Activated CD8-positive, alpha-beta memory T cell treated with anti-CD3 and anti-CD28 coated beads, Interleukin-2, amount 10 ng/mL, durations not matched to agents 7 days and 5 days (primary cell): ENCODE results near the gene ACE. TPM values are rescaled to one million over a fixed set of nuclear protein-coding genes. Genes with fewer than 3 reads are reported as not detected.

ENCODE experiments used
- ATAC-seq: fragments of 150-1000 bp; cut with Tn5 transposase; one replicate; pipeline ENCODE4 v1.10.0; 2021; ENCODE audit warnings: moderate library complexity
- CTCF ChIA-PET: fragments of 350-600 bp; sonication (Branson Sonifier 250); formaldehyde crosslinking; loops from one replicate; lab custom pipeline; 2021; ENCODE audit warnings: antibody characterized with exemption; lab: Charles Lee
- DNase-seq: peaks from one replicate; pipeline ENCODE4 v3.0.0-alpha.2; 2020
- H3K27ac Mint-ChIP-seq: one replicate; pipeline ENCODE4 v1.8.0; 2021; ENCODE audit warnings: mild to moderate bottlenecking, mixed read lengths
- H3K27me3 Mint-ChIP-seq: one replicate; pipeline ENCODE4 v1.8.0; 2021; ENCODE audit warnings: mixed read lengths
- H3K36me3 Mint-ChIP-seq: one replicate; pipeline ENCODE4 v1.8.0; 2021; ENCODE audit warnings: mild to moderate bottlenecking, mixed read lengths
- H3K4me1 Mint-ChIP-seq: one replicate; pipeline ENCODE4 v1.8.0; 2021; ENCODE audit warnings: mixed read lengths
- H3K4me3 Mint-ChIP-seq: one replicate; pipeline ENCODE4 v1.8.0; 2021; ENCODE audit warnings: mild to moderate bottlenecking, moderate library complexity, mixed read lengths
- H3K9me3 Mint-ChIP-seq: one replicate; pipeline ENCODE4 v1.8.0; 2022; ENCODE audit warnings: low read depth, mixed read lengths
- total RNA-seq, 2 experiments: library from RNA; stranded (reverse); gene quantifications; one replicate each; pipeline ENCODE4 v1.2.3, GENCODE V29; 2021

Gene ACE
- total RNA-seq, 2 experiments from 2014 or later: 0.33 to 2.2 TPM

DNA sequence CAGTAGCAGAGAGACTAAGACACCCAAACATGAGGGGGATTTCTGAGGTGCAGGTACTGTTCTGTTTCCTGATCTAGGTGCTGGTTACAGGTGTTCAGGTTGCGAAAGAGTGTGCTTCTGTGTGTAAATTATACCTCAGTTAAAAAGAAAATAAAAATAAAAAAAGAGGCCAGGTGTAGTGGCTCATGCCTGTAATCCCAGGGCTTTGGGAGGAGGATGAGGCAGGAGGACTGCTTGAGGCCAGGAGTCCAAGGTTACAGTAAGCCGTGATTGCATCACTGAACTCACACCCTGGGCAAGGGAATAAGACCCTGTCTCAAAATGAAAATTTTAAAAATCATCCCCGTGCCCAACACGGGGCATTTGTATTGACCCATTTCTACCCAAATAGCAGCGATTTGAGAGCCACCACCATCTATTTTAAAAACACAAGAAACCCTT lies 70.2 kb downstream of the ACE start:
- DNase-seq (no peak), ATAC-seq (no peak)
- H3K4me3 Mint-ChIP-seq: no peak overlapping the region
- H3K9me3 Mint-ChIP-seq: no peaks in the 10 kb centered on the region
- H3K36me3 Mint-ChIP-seq: peaks cover 1% of the 10 kb centered on the region
- peaks cover 7% of the 10 kb centered on the region for H3K4me1 Mint-ChIP-seq
- no peak overlapping the region for H3K27ac Mint-ChIP-seq
- no peaks in the 10 kb centered on the region for H3K27me3 Mint-ChIP-seq
- CTCF ChIA-PET: no interaction called here

Other genes with a start within 250 kb of the ACE start
- gene CYB561, start 30.8 kb upstream of the ACE start, total RNA-seq: 10 to 100 TPM in 1 of 2 experiments, 1 to 10 TPM in 1; 2.2 to 13.6 TPM
- gene KCNH6, start 46.3 kb downstream of the ACE start, total RNA-seq: not detected
- gene DCAF7, start 73.4 kb downstream of the ACE start, total RNA-seq: 100 to 1,000 TPM; 129 to 139 TPM
- 10 to 100 TPM; 23.3 to 27.8 TPM for gene TACO1, start 123.8 kb downstream of the ACE start, total RNA-seq
- 10 to 100 TPM; 29.0 to 36.5 TPM for gene MAP3K3, start 145.4 kb downstream of the ACE start, total RNA-seq
- gene LIMD2, start 223.1 kb downstream of the ACE start, total RNA-seq: 100 to 1,000 TPM; 303 to 356 TPM